Hepatic stellate cell (primary cell): ENCODE results near the gene ELL.

Source experiments
- DNase-seq: peaks from one replicate; pipeline ENCODE4 v3.0.0; 2011; ENCODE audit warnings: low spot score

ELL gene

DNA sequence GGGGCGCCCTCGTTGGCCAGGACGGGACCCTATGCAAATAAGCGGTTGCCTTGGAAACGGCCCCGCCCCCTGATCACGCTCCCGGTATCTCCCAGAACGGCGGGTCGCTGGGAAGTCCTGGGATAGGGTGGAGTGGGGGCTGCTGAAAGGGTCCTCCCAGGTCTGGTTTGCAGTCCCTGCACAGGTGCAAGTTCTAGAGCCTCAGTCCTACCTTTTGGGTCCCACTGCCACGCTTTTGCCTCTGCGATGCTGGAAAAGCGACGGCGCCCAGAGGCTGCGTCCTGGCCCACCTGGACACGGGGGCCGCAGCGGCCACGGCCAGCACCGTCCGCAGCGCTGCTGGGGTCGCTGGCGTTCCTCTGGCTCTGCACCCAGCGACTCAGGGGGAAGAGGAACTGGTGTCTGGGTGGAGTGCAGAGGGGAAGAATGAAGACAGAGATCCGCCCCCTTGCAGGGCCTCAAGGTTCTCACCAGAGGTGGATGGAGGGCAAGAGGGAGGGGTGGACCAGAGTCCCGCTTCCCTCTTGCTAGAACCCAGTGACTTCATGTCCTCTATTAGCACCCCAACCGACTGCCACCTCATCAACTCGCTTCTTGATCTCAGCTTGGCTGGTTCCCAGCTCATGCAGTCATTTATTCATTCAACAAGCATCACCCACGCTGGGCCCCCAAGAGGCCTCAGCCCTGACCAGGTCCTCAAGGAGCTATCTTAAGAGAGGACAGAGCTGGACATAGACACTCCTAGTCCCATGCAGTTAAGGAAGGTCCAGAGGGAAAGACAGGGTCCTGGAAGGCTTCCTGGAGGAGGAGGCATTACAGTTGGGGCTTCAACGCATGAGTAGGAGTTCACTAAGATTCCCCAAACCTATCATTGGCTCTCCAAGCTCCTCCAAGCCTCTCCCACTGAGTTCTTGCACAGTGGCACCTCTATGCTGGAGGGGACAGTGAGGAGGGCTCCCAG is 124.3 kb downstream of the ELL start, which contains the start of gene LRRC25:
LRRC25 (minus strand) TSS at position 381 of the 961 bp plus-strand sequence. CDS start 659 bp downstream, outside the sequence.
- DNase-seq = no peak

DNA sequence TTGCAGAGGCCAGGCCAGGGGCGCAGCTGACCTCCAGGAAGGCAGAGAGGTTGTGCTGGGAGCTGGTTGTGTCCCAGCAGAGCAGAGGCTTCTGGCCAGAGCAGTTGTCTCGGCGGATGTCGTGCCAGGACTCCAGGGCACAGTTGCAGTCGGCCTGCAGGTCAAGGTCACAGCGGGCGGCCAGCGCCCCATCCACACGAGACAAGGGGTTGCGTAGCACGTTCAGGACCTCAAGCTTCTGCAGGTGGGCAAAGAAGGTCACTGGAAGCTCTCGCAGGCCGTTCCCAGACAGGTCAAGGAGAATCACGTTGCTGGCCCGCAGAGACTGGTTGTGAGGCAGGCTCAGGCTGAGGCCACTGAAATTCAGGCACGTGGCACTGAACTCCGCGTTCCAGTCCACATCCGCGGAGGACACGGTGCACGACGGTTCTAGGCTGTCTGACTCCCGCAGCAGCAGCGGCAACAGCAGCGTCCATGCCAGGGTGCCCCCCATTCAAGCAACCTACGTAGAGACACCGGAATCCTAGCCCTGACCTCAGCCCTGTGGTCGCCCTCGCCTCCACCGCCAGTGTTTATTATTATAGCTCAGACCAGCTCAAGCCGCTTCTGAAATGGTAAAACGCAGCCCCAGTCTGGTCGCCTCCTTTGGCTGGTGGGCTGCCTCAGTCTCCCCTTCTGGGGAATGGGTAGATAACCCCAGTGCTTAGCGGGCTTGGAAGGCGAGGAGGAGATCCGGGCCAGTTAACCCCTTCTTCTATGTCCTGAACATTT is 125.2 kb downstream of the ELL start:
- DNase-seq = no peak

DNA sequence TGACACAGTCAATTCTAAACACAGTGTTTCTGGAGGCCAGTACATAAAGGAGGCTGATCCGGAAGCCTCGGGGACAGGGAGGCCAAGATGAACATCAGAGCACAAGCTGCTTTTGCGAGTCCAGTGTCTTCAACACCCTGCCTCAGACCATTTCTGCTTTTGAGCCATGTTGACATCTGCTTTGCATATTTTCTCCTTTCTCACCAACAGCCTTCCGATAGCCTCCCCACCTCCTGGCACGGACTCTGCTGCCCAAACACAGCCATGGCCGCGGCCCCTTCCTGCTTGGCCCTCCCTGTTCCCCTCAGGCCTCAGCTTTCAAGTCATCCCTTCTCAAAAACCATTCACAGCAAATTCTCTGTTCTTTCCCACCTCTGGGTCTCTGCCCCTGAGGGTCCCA is 128.0 kb downstream of the ELL start:
- DNase-seq = no peak

DNA sequence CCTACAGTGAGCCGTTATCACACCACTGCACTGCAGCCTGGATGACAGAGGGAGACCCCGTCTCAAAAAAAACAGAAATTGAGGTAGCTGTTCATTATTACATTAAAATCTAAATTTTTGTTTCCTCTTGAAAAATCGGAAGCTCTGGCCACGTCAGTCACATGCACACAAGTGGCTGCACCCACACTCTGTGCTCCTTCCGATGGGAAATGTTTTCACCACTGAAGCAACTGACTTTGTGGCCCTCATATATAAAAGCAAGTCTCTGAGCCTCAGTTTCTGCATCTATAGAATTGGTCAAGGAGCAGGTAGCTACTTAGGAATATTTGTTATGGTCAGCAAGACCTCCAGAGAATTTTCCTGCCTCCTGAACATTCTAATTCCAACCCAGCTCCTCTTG is 128.9 kb downstream of the ELL start:
- DNase-seq = no peak
